HG02798 (cell line): ENCODE measurements around the gene TRIM38.
"Not testable (repeated sequence)": the region's sequence is repeated elsewhere in the genome, so short reads cannot be mapped to it uniquely, and the experiment has no call there.

Source experiments
- ATAC-seq: cut with Tn5 transposase; IDR thresholded peaks from one replicate; pipeline ENCODE4 v1.9.1; 2021; ENCODE audit warnings: mild to moderate bottlenecking; ENCODE audit not compliant: unreplicated experiment, poor library complexity

The TRIM38 gene

DNA sequence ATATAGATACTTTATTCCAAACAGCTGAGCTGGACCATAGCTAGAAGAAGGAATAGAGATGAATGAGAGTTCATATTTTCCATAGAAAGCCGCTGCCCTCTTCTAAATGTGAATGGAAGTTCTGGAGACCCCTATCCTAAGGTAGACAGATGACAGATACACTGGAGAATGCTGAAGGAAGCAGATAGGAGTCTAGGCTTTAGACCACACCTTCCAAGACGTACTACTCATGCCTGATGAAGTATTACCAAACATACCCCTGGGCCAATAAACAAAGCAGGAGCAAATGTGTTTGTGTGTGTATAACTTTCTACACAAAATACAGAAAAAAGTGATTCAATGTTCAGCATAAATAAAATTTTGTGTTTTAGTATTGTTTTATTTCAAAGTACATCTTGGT, 23.0 kb upstream of the TRIM38 start:
- ATAC-seq: no peak

DNA sequence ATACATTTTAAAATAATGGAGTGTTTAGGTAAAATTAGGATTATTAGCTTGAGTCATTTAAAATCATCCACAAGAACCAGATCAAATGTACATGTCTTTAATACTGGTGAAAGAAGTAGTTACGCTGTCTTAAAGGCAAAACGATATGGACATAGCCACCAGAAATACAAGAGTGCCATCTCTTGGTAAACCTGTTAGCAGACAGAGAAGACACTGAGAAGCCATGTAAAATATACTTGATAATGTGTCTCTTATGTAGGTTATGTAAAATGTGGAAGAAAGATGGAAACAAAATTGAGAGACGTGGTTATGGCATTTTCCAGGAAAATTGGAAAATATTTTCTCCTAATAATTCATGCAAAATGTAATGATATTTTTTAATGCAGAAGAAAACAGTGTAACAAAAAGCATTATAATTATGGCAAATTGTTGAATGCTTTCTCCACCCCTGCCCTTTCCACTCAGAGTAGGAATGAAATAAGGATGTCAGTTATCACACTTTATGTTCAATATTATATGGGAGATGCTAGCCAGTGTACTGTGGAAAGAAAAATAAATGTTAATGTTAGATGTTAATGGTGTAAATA, 19.9 kb upstream of the TRIM38 start:
- no peak for ATAC-seq

DNA sequence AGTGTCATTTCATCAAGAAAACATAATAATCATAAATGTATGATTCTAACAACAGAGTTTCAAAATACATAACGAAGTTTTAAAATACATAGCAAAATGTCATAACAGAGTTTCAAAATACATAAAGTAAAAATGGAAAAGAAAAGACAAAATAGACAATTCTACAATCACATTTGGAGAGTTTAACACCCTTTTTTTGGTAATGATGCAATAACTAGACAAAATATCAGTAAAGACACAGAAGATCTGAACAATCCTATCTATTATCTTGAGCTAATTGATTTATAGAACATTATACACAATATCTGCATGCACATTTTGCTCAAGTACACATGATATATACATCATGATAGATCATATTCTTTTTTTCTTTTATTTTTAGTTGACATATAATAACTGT, 18.7 kb upstream of the TRIM38 start:
- no peak for ATAC-seq

DNA sequence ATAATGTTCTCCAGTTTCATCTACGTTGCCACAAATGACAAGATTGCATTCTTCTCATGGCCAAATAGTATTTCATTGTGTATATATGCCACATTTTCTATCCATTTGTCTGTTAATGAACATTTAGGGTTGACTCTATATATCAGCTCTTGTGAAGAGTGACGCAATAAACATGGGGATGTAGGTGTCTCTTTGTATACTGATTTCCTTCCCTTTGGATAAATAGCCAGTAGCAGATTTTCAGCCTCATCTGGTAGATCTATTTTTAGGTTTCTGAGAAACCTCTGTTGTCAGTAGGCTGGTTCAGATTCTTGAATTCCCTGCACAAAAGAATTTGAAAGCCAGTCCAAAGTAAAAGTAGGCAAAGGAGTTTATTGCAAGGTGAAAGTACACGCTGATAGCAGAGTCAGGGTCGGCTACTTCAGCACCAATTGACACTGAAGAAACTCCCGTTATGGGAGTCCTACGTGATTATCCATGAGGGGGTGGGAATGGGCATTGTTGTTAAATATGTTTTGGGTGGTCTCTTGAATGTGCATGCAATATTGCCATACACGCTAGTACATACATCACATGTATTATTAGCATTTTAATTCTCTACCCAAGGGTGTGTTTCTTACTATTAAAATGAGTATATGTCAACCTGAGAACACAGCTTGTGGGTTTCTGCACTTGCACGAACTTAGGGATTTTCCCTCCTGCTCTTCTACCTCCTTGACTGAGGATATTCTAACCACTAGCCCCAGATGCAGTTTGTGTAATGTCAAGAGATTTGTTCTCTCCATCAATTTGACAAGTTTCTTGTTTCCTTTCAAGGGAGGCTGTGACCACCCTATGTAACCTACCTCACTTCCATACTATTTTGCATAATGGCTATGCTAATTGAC, 17.7 kb upstream of the TRIM38 start:
- ATAC-seq: peak; percentile 91

DNA sequence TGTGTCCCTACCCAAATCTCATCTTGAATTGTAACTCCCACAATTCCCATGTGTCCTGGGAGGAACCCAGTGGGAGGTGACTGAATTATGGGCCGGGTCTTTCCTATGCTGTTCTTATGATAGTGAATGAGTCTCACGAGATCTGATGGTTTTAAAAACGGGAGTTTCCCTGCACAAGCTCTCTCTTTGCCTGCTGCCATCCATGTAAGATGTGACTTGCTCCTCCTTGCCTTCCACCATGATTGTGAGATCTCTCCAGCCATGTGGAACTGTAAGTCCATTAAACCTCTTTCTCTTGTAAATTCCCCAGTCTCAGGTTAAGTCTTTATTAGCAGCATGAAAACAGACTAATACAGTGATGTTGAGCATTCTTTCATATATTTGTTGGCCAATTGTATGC, 16.9 kb upstream of the TRIM38 start:
- ATAC-seq: not testable (repeated sequence)

DNA sequence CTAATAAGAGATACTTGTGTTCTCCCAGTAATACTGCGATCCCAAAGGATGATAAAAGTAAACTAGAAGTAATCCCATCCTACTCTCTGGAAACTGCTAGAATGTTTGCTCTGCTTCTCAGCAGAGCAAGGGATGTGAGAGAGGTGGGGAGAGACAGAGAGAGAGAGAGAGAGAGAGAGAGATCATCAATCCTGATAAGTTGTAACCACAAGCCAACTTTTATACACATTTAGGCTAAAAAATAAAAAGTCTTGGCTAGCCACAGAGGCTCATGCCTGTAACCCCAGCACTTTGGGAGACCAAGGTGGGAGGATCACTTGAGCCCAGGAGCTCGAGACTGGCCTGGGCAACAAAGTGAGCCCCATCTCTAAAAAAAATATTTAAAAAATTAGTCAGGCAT, 16.0 kb upstream of the TRIM38 start:
- ATAC-seq: no peak

DNA sequence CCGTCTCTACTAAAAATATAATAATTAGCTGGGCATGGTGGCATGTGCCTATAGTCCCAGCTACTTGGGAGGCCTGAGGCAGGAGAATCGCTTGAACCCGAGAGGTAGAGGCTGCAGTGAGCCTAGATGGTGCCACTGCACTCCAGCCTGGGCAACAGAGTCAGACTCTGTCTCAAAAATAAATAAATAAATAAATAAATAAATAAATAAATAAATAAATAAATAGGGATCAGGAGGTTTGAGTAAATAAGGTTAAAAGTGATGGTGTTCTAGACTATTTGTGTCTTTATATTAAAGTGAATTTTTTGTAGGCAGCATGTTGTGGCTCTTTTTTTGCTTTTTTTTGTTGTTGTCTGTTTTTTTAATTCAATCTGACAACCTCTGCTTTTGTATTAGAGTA, 15.1 kb upstream of the TRIM38 start:
- ATAC-seq: not testable (repeated sequence)

DNA sequence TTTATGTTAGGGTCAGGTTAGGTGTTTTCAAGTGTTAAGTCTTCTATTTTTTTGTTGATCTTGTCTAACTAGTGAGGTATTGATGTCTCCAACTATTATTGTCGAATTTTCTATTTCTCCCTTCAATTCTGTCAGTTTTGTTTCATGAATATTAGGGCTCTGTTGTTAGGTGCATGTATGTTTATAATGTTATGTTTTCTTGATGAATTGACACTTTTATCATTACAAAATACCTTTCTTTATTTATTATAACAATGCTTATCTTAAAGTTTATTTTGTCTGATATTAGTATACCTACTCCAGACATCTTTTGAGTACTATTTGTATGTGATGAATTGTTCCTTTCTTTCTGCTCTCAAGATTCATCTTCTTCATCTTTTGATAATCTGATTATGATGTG, 12.9 kb upstream of the TRIM38 start:
- no peak for ATAC-seq

DNA sequence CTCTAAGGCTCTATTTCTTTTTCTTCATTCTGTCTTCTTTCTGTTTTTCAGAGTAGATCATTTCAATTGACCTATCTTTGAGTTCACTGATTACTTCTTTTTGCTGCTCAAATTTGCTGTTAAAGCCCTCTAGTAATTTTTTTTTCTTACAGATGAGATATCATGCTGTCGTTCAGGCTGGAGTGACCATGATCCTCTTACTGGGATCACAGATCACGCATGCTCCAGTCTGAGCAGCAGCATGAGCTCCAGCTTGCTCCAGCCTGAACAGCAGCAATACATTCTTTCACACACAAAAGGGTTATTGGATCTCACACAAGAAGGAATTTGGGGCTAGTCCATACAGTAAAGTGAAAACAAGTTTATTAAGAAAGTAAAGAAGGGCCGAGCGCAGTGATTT, 12.3 kb upstream of the TRIM38 start:
- ATAC-seq: no peak

DNA sequence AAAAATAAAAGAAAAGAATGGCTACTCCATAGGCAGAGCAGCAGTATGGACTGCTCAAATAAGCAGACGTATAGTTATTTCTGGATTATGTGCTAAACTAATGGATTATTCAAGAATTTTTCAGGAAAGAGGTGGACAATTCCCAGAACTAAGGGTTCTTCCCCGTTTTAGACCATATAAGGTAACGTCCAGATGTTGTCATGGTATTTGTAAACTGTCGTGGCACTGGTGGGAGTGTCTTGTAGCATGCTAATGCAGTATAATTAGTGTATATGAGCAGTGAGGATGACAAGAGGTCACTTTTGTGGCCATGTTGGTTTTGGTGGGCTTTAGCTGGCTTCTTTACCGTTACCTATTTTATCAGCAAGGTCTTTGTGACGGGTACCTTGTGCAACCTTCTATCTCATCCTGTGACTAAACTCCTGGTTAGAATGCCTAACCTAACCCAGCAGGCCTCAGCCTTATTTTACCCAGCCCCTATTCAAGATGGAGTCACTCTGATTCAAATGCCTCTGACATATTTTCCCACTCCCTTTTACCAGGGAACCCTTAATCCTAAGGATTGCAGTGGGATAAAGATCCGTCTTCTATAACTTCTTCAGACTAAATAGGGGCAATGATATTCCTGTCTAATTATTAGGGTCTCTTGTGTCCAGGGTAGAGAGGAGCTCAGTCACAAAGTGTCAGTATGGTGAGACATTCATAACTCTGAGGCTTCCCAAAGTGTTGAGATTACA, 11.1 kb upstream of the TRIM38 start:
- ATAC-seq: no peak

DNA sequence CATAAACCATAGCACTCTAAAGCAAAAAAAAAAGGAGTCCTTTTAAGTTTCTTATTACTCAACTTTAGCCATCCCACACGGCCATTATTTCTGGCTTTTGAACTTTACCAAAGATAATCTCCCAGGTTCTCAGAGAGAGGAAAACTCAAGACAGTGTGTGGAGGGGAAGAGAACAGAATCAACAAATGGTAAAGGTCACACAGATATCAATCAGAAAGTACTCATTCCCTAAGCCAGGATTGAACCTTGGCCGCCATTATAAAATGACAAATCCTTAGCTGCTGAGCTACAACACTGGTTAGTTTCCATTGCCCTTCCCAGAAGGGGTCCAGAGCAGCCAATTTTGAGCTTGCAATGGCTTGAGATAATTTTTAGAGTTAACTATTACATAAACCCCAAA, 10.1 kb upstream of the TRIM38 start:
- ATAC-seq: no peak

DNA sequence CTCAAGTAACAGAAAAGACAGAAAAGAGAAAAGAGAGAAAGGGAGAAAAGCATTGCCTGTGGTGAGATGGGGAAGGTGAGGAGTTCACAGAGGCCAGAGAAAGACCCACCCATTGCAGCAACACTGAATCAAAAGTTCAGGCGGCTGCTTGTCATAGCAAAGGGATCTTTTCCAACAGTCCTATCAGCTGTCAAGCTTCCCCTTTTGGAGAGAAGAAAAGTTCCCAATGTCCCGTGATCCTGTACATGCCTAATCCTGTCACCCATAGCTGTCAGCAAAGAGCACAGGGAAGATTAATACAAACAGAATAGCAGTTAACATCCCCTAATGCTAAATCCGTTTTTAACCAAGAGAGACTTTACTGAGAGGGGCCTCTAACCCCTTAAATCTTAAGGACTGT, 8.9 kb upstream of the TRIM38 start:
- ATAC-seq: no peak

DNA sequence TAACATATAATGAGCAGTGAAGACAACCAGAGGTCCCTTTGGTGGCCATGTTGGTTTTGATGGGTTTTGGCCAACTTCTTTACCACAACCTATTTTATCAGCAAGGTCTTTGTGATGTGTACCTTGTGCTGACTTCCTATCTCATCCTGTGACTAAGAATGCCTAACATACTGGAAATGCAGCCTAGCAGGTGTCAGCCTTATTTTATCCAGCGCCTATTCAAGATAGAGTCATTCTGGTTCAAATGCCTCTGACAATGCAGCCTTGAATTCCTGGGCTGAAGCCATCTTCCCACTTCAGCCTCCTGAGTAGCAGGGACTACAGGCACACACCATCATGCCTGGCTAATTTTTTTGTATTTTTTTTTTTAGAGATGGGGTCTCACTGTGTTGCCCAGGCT, 7.8 kb upstream of the TRIM38 start:
- no peak for ATAC-seq

DNA sequence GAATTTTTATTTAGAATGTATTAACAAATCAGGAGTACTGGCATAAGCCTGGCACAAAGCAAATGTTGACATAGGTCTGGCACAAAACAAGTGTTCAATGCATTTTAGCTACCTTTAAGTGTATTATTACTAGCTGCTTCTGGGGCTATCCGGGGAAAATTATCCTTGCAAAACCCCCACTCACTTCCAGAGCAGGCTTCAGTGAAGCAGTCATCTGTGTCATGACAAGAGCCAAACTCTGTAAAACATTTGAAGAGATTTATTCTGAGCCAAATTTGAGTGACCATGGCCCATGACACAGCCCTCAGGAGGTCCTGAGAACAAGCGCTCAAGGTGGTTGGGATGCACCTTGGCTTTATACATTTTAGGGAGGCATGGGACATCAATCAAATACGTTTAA, 6.4 kb upstream of the TRIM38 start:
- ATAC-seq: no peak

DNA sequence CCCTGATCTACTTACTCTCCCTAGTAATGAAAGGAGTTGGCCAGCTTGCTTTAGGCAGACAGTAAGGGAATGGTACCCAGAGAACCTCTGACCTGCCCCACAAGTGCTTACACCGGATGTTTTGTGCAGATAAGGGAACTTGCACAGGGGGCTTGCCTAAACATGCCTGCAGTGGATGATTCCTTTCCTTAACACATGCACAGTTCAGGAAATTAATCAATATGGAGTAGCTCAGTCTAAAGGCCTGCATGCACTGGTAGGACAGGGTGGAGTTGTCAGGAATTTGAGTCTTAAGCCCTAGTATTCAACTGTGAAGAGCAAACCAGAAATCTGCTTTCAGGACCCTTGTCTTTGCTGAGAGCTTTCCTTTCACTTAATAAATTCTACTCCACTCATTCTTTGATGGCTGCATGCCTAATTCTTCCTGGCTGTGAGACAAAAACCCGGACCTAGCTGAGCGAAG, 3.9 kb upstream of the TRIM38 start:
- ATAC-seq: no peak

DNA sequence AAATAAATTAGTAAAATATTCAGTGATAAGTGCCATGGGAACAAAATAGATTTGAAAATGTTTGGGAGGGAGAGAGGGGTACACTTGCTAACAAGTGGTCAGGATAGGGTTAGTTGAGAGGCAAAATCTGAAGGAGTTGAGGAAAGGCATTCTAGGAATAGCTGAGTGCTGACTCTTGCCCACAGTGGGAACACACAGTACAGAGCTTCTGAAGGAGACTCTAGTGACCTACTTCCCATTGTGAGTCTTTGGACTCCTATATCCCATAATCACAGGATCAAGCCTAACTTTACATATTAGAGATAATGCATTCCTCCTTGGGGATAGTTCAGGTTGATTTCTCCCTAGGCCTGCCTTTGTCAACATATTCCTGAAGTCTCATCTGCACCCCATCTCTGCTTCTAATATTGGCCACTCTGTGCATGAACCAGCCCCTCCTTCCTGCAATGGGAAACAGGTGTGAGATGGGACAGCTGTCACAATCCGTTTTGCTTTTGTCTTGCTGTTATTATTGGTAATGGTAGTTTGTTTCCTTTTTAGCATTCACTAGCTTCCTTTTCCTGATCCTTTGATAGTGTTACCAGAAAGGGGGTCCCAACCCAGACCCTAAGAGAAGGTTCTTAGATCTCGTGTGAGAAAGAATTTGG, 2.6 kb upstream of the TRIM38 start:
- no peak for ATAC-seq

DNA sequence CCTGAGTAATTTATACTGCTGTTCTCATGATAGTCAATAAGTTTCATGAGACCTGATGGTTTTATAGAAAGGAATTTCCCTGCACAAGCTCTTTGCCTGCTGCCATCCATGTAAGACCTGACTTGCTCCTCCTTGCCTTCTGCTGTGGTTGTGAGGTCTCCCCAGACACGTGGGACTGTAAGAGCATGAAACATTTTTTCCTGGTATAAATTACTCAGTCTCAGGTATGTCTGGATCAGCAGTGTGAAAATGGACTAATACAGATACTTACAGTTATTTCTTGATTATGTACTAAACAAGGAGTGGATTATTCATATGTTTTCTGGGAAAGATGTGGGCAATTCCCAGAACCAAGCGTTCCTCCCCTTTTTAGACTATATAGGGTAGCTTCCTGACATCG, 1.9 kb upstream of the TRIM38 start:
- no peak for ATAC-seq

DNA sequence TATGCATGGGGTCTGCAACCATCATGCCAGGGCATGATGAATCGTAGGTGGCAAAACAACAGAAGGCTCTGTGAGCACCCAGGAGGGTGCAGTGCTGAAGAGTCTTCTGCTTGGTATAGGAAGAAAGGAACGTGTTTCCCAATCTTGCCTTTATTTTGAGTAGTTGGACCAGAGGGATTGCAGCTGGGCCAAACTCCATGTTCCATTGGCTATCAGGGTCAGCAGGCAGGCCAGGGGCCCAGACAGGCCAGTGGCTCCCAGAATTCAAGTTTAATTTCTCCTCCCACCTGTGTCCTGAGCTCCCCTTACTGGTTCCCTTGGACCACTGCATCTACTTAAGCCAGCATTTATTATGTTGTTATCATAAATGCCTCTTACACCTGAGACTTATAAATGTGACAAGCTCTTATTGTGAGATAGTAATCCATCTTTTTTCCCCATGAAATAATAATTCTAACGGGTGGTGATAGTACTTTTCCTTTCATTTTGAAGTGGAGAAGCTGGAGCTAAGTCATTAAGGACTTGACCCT, 918 bp upstream of the TRIM38 start:
- no peak for ATAC-seq

DNA sequence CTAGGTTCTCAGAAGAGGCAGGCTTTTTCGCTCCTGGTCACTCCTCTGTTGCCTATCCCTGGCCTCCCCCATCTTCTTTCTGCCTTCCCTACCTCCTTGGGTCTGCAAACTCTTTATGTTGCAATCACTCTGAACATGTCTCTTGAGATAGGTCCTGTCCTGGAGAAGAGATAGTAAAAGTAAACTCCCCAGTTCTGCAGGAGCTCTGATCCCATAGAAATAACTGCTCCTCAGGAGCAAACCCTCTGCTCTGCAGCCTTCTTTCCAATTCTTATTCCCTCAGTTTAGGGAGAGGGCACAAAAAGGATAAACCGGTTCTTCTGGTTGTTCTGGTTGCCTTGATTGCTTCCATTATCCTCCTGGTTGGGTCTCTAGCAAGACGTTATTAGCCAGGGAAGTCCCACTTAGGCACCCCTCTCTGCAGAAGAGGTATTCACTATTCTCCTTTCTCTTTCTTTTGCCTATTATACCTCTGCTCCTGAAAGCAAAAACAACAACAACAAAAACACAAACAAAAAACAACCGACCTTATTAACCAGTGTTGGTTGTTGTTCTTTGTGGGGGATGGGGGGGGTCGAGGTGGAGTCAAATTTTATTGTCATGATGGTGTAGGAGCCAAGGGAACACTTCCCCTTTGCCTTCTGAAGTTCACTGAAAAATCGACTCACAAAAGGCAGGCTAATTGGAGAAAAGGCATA, 973 bp downstream of the TRIM38 start:
- ATAC-seq: no peak

DNA sequence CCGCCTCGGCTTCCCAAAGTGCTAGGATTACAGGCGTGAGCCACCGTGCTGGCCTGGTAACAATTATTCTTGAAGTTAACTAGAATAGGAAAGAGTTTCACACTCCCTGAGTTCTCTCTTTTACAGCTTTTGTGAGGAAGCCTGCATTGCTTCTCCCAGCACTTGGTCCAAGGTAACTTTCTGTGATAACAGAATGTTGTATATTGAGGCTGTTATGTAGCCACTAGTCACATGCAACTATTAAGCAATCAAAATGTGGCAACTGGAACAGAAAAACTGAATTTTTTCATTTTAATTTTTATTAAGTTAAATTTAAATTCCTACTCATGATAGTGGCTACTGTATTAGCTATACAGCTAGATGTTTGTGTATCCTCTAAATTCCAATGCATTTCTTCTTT, 2.5 kb downstream of the TRIM38 start:
- no peak for ATAC-seq
